ACC112 (cell line): ENCODE measurements around the gene RIMBP2.

ENCODE experiments used
- H2AFZ ChIP-seq: fragments of 200-600 bp; sonication (generic); one replicate; pipeline ENCODE4 v1.6.0; 2017; ENCODE audit warnings: antibody characterized with exemption, low read length; ENCODE audit not compliant: unreplicated experiment
- H3K27ac ChIP-seq: fragments of 200-600 bp; sonication (generic); 2 replicates; pipeline ENCODE4 v1.5.1; 2014; ENCODE audit warnings: low read depth, mild to moderate bottlenecking, antibody characterized with exemption, low read length, moderate library complexity
- H3K27me3 ChIP-seq: fragments of 200-600 bp; sonication (generic); 2 replicates; pipeline ENCODE4 v1.6.1; 2014; ENCODE audit warnings: mild to moderate bottlenecking, antibody characterized with exemption, low read length, moderate library complexity, mixed read lengths; ENCODE audit not compliant: insufficient read depth
- H3K36me3 ChIP-seq: fragments of 200-600 bp; sonication (generic); 2 replicates; pipeline ENCODE4 v1.6.1; 2016; ENCODE audit warnings: mild to moderate bottlenecking, antibody characterized with exemption, low read length, moderate library complexity, mixed read lengths; ENCODE audit not compliant: insufficient read depth
- H3K4me1 ChIP-seq: fragments of 200-600 bp; sonication (generic); one replicate; pipeline ENCODE4 v1.6.1; 2016; ENCODE audit warnings: low read length, mixed read lengths; ENCODE audit not compliant: insufficient read depth, unreplicated experiment, control insufficient read depth
- H3K4me3 ChIP-seq: fragments of 200-600 bp; sonication (generic); 2 replicates; pipeline ENCODE4 v1.5.1; 2014; ENCODE audit warnings: mild to moderate bottlenecking, low read depth, low read length
- H3K79me2 ChIP-seq: fragments of 200-600 bp; sonication (generic); one replicate; pipeline ENCODE4 v1.6.0; 2016; ENCODE audit warnings: low read length; ENCODE audit not compliant: control insufficient read depth, unreplicated experiment, insufficient read depth

RIMBP2 gene

DNA sequence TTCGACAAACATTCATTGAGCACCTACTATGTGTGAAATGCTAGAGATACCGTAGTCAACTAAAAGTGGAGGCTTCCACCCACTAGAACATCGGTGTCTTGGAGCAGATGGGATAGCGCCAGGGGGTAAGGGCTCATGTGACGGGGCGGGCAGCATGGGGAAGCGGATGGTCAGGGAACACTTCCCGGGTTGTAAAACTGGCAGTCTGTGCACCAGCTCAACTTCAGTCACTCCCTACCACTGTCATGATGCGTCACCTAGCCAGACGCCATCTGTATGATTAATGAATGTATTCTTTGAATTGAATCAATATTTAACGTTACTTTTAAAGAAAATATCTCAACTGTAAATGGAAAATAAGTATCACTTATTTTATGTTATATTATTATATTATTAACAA lies 284.9 kb downstream of the RIMBP2 start:
- Histone ChIP-seq H3K79me2 (no peaks in the 10 kb centered on the region), H3K27ac (no peak overlapping the region), H3K4me1 (no peaks in the 10 kb centered on the region), H3K36me3 (no peaks in the 10 kb centered on the region), H2AFZ (no peak overlapping the region), H3K4me3 (no peak overlapping the region), H3K27me3 (no peaks in the 10 kb centered on the region)

DNA sequence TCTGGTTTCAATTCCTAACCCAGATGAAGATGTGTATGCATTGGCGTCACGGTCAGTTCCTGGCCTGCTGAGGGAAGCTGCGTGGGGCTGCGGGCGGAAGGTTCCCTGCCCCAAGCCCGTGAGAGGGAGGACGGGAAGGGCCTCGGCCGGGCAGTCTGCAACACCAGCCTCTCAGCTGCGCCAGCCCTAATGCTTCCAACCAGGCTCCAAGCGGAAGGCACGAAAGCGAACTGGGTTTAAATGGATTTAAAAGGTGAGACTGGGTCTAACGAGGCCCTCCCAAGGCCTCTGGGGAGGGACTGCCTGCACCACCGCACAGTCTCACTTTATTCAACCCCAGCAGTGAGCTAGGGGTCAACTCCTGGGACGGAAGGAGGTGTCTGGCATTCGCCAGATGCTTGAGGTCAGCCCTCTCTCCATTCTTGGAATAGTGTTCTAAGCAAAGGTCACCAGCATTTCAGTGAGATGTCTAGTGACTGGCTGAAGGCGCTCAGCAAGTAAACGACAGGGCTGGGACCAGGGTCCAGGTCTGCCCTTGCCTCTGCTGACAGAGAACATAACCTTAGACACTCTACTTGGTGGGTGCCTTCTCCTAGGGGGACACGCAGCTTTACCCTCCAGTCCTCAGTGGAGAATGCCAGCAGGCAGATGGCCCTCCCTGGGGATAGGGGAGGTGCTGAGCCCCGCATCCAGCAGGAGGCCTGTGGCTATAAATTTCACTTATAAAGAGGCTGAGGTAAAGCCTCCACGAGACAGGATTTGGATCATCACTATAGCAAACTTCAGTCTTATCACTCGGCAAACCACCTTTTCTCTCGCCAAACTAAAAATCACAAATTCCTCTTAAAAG lies 286.2 kb downstream of the RIMBP2 start:
- H3K4me1 ChIP-seq, result no peaks in the 10 kb centered on the region
- no peak overlapping the region for H3K27ac ChIP-seq
- H2AFZ ChIP-seq, result no peak overlapping the region
- no peak overlapping the region for H3K4me3 ChIP-seq
- no peaks in the 10 kb centered on the region for H3K79me2 ChIP-seq
- no peaks in the 10 kb centered on the region for H3K36me3 ChIP-seq
- no peaks in the 10 kb centered on the region for H3K27me3 ChIP-seq

DNA sequence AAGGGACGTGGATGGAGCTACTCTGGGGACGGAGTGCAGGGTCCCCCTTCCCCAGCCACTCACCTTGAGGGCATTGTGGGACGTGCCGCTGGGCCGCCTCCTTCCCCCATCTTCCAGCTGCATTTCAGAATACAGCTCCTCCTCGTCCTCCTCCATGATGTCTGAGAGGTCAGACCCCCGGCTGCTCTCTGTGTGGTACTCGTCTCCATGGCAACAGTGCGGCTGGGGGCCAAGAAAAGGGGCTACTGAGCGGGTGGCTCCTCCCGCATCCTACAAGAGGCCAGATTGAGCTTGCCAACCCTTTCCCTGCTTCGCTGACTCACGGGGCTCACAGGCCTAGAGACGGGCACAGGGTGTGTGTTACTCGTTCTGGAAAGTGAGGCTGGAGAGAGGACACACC lies 288.0 kb downstream of the RIMBP2 start:
- no peak overlapping the region for H3K27ac ChIP-seq
- no peaks in the 10 kb centered on the region for H3K4me1 ChIP-seq
- no peaks in the 10 kb centered on the region for H3K79me2 ChIP-seq
- H2AFZ ChIP-seq, result no peak overlapping the region
- H3K4me3 ChIP-seq, result no peak overlapping the region
- H3K27me3 ChIP-seq, result no peaks in the 10 kb centered on the region
- H3K36me3 ChIP-seq, result no peaks in the 10 kb centered on the region

DNA sequence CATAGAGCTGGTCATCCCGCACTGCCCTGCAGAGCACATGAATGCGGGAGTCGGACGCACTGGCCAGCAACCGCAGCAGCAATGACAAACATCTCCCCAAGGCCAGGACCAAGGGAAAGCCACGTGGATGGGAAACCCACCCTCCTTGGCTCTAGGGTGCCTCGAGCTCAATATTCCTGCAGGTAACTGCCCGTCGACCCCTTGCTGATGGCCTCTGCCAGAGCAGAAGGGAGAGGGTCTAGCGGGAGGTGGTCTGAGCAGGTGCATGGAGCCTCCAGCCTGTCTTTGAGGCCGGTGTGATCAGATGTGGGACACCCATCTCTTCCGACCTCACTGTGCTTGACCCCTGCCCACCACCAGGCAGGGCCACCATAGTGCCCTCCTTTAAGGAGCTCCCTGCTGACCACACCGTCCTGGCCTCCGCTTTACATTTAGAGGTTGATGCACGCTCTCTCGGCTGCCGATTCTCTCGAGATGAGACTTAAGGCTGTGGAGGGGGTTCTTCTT lies 288.7 kb downstream of the RIMBP2 start:
- Histone ChIP-seq H3K27me3 (no peaks in the 10 kb centered on the region), H3K4me3 (no peak overlapping the region), H3K4me1 (no peaks in the 10 kb centered on the region), H2AFZ (no peak overlapping the region), H3K27ac (no peak overlapping the region), H3K36me3 (no peaks in the 10 kb centered on the region), H3K79me2 (no peaks in the 10 kb centered on the region)

DNA sequence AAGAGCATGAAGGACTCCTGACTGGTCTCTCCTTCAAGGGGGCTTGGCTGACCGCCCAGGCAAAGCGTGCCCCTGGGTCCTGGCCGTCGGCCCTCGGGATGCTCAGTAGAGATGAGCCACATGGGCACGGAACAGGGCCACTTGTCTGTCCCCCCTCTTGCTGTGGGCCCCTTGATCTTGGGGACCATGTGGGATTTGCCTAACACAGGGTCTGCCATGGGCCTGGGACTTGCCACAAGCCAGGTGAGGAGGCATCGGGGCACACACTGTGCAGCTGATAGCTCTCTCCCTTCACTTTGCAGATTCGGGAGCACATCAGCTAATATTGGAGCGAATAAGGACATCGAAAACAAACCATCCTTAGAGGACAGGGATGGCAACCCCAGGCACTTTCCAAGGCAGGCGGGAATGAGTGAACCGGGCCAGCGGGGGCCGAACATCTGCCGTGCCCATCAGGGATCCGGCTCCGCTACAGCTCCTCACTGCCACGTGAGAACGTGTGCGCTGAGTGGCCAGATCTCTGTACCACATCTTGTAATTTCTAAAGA lies 290.3 kb downstream of the RIMBP2 start:
- H3K27me3 ChIP-seq, result no peaks in the 10 kb centered on the region
- H3K27ac ChIP-seq, result no peak overlapping the region
- no peak overlapping the region for H2AFZ ChIP-seq
- no peaks in the 10 kb centered on the region for H3K4me1 ChIP-seq
- H3K36me3 ChIP-seq, result no peaks in the 10 kb centered on the region
- no peaks in the 10 kb centered on the region for H3K79me2 ChIP-seq
- H3K4me3 ChIP-seq, result no peak overlapping the region

DNA sequence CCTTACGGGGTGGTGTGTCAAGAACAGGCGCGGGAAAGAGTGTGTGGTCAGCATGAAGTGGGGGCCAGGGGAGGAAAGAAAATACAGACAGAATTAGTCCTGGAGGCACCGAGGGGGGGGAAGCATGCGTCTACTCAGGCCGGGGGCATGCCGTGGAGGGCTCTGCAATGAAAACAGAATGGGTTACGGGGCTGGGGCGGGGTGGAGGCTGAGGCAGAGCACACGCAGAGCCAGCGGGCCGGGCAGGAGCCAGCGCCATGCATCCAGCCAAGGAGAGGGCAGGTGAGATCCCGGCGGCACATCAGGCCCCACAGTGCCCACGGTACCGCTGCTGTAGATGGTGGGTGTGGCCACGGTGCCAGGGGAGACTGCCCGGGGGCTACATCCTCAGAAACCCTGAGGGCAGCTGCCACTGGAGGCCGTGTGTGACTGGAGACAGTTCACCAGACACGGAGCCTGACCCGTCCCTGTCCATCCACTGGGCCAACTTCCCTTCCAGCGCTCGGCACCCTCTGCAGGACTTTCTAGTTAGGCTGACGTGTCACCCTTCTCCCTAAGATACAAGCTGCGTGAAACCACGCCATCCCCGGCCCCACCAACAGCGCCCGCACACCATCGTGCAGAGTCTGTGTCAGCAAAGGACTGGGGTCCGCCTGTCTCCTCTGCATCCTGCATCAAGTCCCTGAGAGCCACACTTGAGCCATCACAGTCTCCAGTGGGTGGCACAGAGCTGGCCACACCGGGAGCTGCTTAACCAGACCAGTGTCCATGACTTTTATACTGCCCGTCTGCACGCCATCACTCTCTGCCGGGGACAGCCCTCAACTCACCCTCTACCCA lies 291.0 kb downstream of the RIMBP2 start:
- Histone ChIP-seq H3K36me3 (no peaks in the 10 kb centered on the region), H3K27me3 (no peaks in the 10 kb centered on the region)

DNA sequence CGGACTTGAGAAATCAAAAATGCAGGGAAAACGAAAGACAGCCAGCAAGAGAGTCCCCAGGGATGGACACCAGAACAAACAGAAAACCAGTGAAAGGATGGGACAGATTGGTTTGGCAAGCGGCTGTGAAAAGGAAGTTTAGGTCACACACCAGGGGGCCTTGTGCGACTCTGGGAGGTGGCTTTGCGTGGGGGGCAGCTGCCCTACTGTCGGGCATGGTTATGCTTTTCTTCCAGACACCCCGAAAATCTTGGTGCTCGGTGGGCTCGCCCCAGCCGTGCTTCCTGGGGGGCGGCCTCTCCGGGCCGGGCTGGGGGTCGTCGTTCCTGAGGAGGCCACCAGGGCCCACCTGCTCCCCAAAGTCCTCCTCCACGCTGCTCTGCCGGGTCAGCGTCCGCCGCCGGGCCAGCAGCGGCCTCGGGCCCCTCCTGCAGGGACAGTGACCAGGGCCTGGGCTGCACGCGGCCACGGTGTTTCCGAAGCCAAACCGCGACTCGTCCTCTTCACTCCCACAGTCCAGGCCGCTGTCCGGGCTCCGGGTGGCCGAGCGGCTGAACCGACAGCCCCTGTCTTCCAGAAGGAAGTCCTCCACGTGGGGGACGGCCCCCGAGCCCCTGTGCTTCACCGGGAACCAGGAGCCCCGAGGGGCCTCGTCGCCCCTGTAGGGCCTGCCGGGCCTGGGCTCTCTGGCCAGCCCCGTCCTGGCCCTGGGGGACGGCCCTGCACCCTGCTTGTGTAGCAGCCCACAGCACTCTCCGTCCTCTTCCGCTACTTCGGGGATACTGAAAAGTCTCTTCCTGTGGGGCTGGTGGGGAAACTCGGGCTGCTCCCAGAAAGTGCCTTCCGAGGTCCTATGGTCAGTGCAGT lies 291.9 kb downstream of the RIMBP2 start:
- Histone ChIP-seq H3K4me3 (no peak overlapping the region), H3K27me3 (no peaks in the 10 kb centered on the region), H3K36me3 (no peaks in the 10 kb centered on the region), H3K27ac (no peak overlapping the region), H3K79me2 (no peaks in the 10 kb centered on the region), H2AFZ (no peak overlapping the region), H3K4me1 (no peaks in the 10 kb centered on the region)

More for the DNA sequence above, 291.0 kb downstream of the RIMBP2 start:
- no peaks in the 10 kb centered on the region for H3K4me1 ChIP-seq
- H2AFZ ChIP-seq, result no peak overlapping the region
- H3K4me3 ChIP-seq, result no peak overlapping the region
- H3K27ac ChIP-seq, result no peak overlapping the region
- no peaks in the 10 kb centered on the region for H3K79me2 ChIP-seq

DNA sequence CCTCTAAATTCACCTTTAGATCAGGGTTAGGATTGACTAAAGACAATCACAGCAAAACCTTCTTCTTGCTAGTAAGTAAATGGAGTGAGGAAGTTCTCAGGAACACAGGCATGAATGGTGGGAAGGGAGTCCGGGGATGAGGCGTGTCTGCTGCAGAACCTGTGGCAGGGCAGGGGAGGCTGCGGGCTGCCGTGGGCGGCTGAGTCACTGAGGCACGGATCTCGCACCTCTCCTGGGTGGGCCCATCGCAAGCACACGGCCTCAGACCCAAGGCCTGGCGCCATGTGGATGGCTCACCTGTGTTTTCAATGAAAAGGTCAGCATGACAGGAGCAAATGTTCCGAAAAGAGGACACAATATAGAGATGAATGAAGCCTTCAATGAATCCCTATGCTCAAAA lies 293.0 kb downstream of the RIMBP2 start:
- Histone ChIP-seq H3K36me3 (no peaks in the 10 kb centered on the region), H3K79me2 (no peaks in the 10 kb centered on the region), H3K4me1 (no peaks in the 10 kb centered on the region), H2AFZ (no peak overlapping the region), H3K27me3 (no peaks in the 10 kb centered on the region), H3K4me3 (no peak overlapping the region), H3K27ac (no peak overlapping the region)

DNA sequence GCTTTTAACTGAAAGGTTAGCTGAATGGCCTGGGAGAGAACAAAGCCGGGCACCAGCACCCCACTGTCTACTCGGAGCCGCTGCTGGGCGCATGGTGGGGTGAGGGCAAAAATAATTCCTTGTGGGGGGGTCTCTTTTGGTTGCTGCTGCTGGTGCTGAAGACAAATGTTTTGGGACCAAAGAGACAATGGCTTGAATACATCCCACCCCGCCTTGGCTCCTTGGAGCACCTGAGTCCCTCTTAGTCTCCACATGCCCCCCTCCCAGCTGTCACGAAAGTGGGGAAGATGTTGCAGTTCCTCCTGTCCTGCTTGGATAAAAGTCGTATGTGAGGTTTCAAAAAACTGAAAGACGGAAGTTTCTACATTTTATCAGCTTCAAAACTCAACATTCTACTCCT lies 293.4 kb downstream of the RIMBP2 start:
- Histone ChIP-seq H2AFZ (no peak overlapping the region), H3K27ac (no peak overlapping the region), H3K4me1 (no peaks in the 10 kb centered on the region), H3K36me3 (no peaks in the 10 kb centered on the region), H3K4me3 (no peak overlapping the region), H3K79me2 (no peaks in the 10 kb centered on the region), H3K27me3 (no peaks in the 10 kb centered on the region)

DNA sequence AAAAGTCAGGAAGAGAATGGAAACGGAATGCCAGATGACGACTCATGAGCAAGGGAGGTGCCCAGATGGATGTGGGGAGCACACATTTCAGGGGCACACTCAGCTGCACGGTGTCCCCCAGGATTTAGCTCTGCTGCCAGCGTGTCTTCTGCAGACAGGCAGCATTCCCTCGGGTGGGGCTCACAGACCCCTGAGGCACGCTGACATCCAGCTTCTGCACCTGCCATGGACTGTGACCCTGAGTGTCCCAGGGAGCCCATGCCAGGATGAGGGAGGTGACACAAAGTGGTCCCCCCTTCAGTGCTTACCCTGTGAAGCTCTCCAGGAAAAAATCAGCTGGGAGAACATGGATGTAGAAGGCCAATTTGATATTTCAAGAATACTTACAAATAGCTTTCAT lies 294.2 kb downstream of the RIMBP2 start:
- Histone ChIP-seq H3K36me3 (no peaks in the 10 kb centered on the region), H3K27me3 (no peaks in the 10 kb centered on the region), H3K4me1 (no peaks in the 10 kb centered on the region)

More for the DNA sequence above, 294.2 kb downstream of the RIMBP2 start:
- Histone ChIP-seq H2AFZ (no peak overlapping the region), H3K27ac (no peak overlapping the region), H3K79me2 (no peaks in the 10 kb centered on the region), H3K4me3 (no peak overlapping the region)
